Left lung (tissue), 10 donors: ENCODE data around the gene THAP10. TPM values are rescaled to one million over a fixed set of nuclear protein-coding genes. Genes with fewer than 3 reads are reported as not detected.
A peak's percentile ranks its signal among the peaks of the same experiment; 100 is the strongest.

Source experiments
- ATAC-seq: fragments of 200-7000 bp; cut with Tn5 transposase; one replicate; pipeline ENCODE4 v1.9.1; 2020; ENCODE audit warnings: moderate library complexity
- DNase-seq, 4 donors: peaks; one replicate each; pipeline ENCODE4 v3.0.0-alpha.2; 2013 to 2020
- H3K27ac ChIP-seq, 2 donors: fragments of 200-600 bp; sonication (generic) in 1 of 2; one replicate each; pipeline versions ENCODE4 v1.5.0 to v1.8.0; 2020 to 2021
- H3K27me3 ChIP-seq, 2 donors: fragments of 200-600 bp; sonication (generic) in 1 of 2; one replicate each; pipeline versions ENCODE4 v1.5.0 to v1.8.0; 2020 to 2021
- H3K36me3 ChIP-seq, 2 donors: fragments of 200-600 bp; sonication (generic) in 1 of 2; one replicate each; pipeline versions ENCODE4 v1.5.0 to v1.8.0; 2020 to 2021
- H3K4me1 ChIP-seq, 2 donors: fragments of 200-600 bp; one replicate each; pipeline ENCODE4 v1.8.0; 2021
- H3K4me3 ChIP-seq, 2 donors: fragments of 200-600 bp; sonication (generic) in 1 of 2; one replicate each; pipeline versions ENCODE4 v1.5.0 to v1.8.0; 2020 to 2021; ENCODE audit warnings: mild to moderate bottlenecking in 1 of 2
- H3K9me3 ChIP-seq, 2 donors: fragments of 200-600 bp; sonication (generic) in 1 of 2; one replicate each; pipeline versions ENCODE4 v1.5.0 to v1.8.0; 2020 to 2021
- CTCF ChIP-seq, 2 donors: fragments of 200-600 bp; sonication (generic) in 1 of 2; IDR thresholded peaks; one replicate each; pipeline versions ENCODE4 v1.5.0 to v1.8.0; 2021; ENCODE audit warnings: antibody characterized with exemption in 2 of 2
- intact Hi-C, 2 donors: fragments of 100-400 bp; cut with DNase I; formaldehyde crosslinking; loops; one replicate each; pipeline versions ENCODE4 v1.11.2 to v1.14.2; 2022
- polyA plus RNA-seq, 6 donors: library from polyadenylated mRNA; unstranded; fragments of 120-200 nt; gene quantifications; one replicate each; pipeline ENCODE4 v1.2.1, GENCODE V29; 2013; ENCODE audit not compliant: insufficient read length in 6 of 6
- total RNA-seq, 2 donors: library from RNA; stranded (reverse); fragmentation: NEBNext Ultra II Directional; extraction: Animal tissue kit (Norgen Biotek cat#: 25700); gene quantifications; one replicate each; pipeline ENCODE4 v1.2.1, GENCODE V29; 2021
- donor health status: DM: no; HTN: yes; CAD: no.
- donor health status: DM: no; HTN: no; CAD: no.

The THAP10 gene
- total and polyA plus RNA-seq, 8 donors: 1.8 to 7.6 (median 6.0) TPM

- ATAC-seq (no peak), DNase-seq (no peak)
- Histone ChIP-seq H3K4me3 (no peak overlapping the region), H3K4me1 (peaks cover 0 to 11% of the 10 kb centered on the region in 2 donors), H3K27ac (peak overlapping the region in 1 of 2 donors; percentile 67), H3K9me3 (no peaks in the 10 kb centered on the region), H3K27me3 (peaks cover 16 to 35% of the 10 kb centered on the region in 2 donors), H3K36me3 (no peaks in the 10 kb centered on the region)
- no peak for TF ChIP-seq CTCF (IDR thresholded peaks at IDR 0.05)
- intact Hi-C loops: no loop called here
Observed at GRCh38 chr15:70857562-70858285, 34.5 kb downstream of the THAP10 start.

DNA sequence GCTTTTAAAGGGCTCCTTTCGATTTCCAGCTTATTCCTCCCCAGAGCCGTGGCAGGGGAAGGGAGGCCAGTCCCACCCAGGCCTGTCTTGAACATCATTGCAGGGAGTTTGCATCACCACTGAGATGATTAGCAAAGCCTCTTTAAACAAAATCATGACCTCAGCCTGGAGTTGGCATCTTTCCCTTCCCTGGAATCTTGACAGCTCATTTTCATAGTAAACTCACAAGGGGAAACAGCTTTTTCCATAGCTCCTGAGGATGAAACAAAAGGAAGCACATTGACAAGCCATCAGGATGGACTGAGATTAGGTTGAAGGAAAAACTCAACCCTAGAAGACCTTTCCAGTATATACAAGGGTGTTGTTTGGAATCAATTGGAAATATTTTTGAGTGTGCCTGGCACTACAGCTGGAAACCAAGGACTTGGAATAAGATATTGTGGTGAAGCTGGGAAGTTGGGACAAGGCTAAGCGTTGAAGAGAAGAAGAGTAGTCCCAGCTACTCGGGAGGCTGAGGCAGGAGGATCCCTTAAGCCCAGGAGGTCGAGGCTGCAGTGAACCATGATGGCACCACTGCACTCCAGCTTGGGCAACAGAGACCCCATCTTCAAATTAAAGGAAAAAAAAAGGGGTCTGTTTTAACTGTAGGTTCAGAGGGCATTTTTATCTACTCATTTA lies 35.2 kb downstream of the THAP10 start:
- DNase-seq (peak in 3 of 4 donors; percentile 46 to 94 (median 90)), ATAC-seq (peak; percentile 54)
- H3K27ac ChIP-seq: peak overlapping the region; percentile 53 to 67
- no peaks in the 10 kb centered on the region for H3K9me3 ChIP-seq
- peaks cover 21 to 42% of the 10 kb centered on the region in 2 donors for H3K27me3 ChIP-seq
- no peak overlapping the region for H3K4me3 ChIP-seq
- peaks cover 0 to 11% of the 10 kb centered on the region in 2 donors for H3K4me1 ChIP-seq
- H3K36me3 ChIP-seq: no peaks in the 10 kb centered on the region
- no peak for TF ChIP-seq CTCF (IDR thresholded peaks at IDR 0.05)
- intact Hi-C loops: no loop called here

DNA sequence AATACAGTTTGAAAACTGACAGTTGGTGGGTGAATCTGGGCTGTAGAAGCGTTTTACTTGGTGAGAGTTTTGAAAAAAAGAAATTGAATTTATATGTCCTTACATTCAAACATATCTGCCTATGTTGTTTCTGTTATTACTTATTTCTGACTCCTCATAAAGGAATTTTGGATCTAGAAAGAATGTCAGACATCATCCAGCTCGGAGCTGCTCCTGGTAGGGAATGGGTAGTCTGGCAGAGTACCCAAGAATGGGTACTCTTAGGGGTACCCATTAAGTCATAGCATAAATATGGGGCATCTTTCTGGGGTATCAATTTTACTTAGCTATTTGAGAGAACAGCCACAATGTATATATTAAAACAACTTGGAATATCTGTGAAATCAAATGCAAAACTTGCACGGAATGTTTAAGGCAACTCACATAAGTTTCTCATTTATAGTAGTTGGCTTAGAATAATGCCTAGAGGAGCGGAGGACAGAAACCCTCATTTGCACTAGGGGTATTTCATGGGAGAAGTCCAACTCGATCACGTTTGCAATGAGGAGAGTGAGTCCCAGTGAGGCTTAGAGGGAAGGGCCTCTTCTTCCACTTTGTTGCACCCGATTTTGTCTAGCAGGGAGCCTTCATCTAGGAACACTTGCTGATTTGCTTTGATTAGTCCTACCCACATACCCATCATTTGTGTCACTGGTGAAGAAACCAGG lies 35.9 kb downstream of the THAP10 start:
- peaks cover 0 to 11% of the 10 kb centered on the region in 2 donors for H3K4me1 ChIP-seq
- H3K27me3 ChIP-seq: peaks cover 21 to 49% of the 10 kb centered on the region in 2 donors
- intact Hi-C loops: no loop called here
- H3K27ac ChIP-seq: peak overlapping the region; percentile 43 to 67
- ATAC-seq (no peak), DNase-seq (no peak)
- H3K36me3 ChIP-seq: no peaks in the 10 kb centered on the region
- H3K4me3 ChIP-seq: no peak overlapping the region
- TF ChIP-seq CTCF (IDR thresholded peaks at IDR 0.05): no peak
- no peaks in the 10 kb centered on the region for H3K9me3 ChIP-seq

GRCh38 chr15:70855764-70856163 lies 36.5 kb downstream of the THAP10 start:
- DNase-seq (no peak), ATAC-seq (no peak)
- Histone ChIP-seq H3K36me3 (no peaks in the 10 kb centered on the region), H3K27me3 (peaks cover 21 to 50% of the 10 kb centered on the region in 2 donors), H3K27ac (peak overlapping the region; percentile 43 to 67), H3K9me3 (no peaks in the 10 kb centered on the region), H3K4me1 (peaks cover 0 to 11% of the 10 kb centered on the region in 2 donors), H3K4me3 (no peak overlapping the region)
- intact Hi-C loops: no loop called here
- no peak for TF ChIP-seq CTCF (IDR thresholded peaks at IDR 0.05)

DNA sequence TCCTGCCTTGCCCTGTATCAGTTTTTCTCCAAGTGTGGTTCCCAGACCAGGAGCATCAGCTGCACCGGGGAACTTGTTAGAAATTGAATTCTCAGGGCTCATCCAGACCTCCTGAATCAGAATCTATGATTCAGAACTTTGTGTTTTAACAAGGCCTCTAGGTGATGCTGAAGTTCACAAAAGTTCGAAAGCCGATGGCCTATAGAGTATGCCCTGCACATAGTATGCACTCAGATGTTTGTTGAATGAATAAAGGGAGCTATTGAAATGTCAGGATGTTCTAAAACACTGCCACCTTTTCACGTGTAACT lies 37.6 kb downstream of the THAP10 start:
- intact Hi-C loops: no loop called here
- DNase-seq: no peak
- H3K9me3 ChIP-seq: no peaks in the 10 kb centered on the region
- peak; percentile 20 for ATAC-seq
- H3K36me3 ChIP-seq: no peaks in the 10 kb centered on the region
- TF ChIP-seq CTCF (IDR thresholded peaks at IDR 0.05): no peak
- H3K4me3 ChIP-seq: peak overlapping the region; percentile 16 to 51
- peaks cover 27 to 61% of the 10 kb centered on the region in 2 donors for H3K27me3 ChIP-seq
- peak overlapping the region; percentile 69 to 85 for H3K27ac ChIP-seq
- peaks cover 0 to 11% of the 10 kb centered on the region in 2 donors for H3K4me1 ChIP-seq
